ENCODE results near the gene AUTS2. TPM values are rescaled to one million over a fixed set of nuclear protein-coding genes. Genes with fewer than 3 reads are reported as not detected.
A peak's percentile ranks its signal among the peaks of the same experiment; 100 is the strongest.

The AUTS2 gene
- total and polyA plus RNA-seq, 4 donors: 4.9 to 24.4 (median 7.0) TPM

DNA sequence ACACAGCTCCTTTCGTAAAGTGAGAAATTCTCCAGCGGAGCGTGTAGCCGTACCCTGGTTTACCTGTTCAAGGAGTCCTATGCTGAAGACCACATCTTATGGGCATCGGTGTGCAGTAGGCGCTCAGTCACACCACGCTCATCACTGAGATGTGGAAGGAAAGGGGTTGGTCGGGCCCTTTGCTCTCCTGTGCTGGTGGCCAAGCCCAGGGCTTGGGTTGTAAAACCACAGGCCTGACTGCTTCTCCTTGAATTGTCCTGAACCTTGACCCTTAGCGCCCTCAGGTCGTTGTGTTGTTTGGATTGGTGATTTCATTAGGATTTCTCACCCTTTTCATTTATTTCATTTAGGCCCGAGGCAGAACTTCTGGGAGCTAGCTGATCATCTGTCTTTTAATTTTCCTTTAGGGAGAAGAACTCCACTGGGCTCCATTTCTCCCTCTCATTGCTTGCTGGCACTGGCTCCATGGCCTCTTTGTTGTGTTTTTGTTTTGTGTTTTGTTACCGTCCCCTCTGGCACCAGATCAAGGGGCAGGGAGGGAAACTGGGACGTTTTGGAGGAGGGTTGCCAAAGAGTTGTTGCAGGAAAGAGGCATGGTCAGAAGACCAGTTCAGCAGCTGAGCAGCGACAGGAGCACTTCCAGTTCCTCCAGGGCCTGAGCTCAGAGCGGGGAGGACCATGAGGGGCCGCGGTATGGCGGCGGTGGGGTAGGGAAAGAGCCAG lies 1022.2 kb downstream of the AUTS2 start:
- H3K4me3 ChIP-seq (ENCODE audit: low read depth in 1 of 3, low read length in 3 of 3): no peak overlapping the region

DNA sequence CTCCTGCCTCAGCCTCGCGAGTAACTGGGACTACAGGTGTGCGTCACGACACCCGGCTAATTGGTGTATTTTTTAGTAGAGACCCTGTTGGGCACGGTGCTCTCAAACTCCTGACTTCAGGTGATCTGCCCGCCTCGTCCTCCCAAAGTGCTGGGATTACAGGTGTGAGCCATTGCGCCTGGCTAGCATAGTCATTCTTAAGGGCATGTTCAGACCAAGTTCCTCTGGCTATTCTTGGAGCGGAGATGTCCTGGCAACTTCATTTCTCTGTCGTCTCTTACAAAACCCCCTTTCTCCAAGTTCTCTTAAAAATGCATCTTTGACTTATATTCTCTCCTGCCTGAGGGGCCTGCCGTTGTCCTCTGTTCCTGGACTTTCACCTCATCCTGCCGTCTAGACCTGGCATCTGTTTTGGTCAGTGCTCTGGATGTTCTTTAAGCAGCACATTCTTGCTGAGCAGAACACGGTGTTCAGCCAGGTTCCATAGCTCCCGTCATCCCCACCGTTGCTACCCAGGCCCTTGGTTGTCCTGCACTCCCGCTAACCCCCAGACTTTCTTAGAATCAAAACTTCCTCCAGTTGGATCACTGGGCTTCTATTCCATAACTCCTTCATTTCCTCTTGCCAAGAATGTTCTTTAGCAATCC lies 1023.8 kb downstream of the AUTS2 start:
- DNase-seq (ENCODE audit: low spot score): no peak
- WGBS: 79% methylated on average over 17 of the region's 17 CpGs
- Histone ChIP-seq H3K27ac (ENCODE audit: low read depth in 1 of 2, low read length in 2 of 2) (no peak overlapping the region), H3K36me3 (ENCODE audit: control insufficient read depth in 4 of 4, insufficient read depth in 3 of 4, low read depth in 1 of 4, low read length in 3 of 4) (peaks cover 0 to 9% (median 0%) of the 10 kb centered on the region in 4 donors), H3K9ac (ENCODE audit: low read depth in 1 of 2, low read length in 2 of 2) (no peak overlapping the region), H3K27me3 (ENCODE audit: control insufficient read depth in 4 of 4, insufficient read depth in 4 of 4, low read length in 3 of 4) (no peaks in the 10 kb centered on the region), H3K4me3 (ENCODE audit: low read depth in 1 of 3, low read length in 3 of 3) (no peak overlapping the region), H3K4me1 (ENCODE audit: control insufficient read depth in 4 of 4, insufficient read depth in 4 of 4, low read length in 3 of 4) (peaks cover 3 to 35% (median 14%) of the 10 kb centered on the region in 4 donors), H3K9me3 (ENCODE audit: control insufficient read depth in 4 of 4, low read length in 3 of 4) (no peaks in the 10 kb centered on the region)
- TF ChIP-seq ZBTB33 (IDR thresholded peaks at IDR 0.05) (no peak), YY1 (IDR thresholded peaks at IDR 0.05) (no peak), SP1 (IDR thresholded peaks at IDR 0.05) (no peak), REST (IDR thresholded peaks at IDR 0.05) (no peak), RAD21 (IDR thresholded peaks at IDR 0.05) (no peak), RXRA (IDR thresholded peaks at IDR 0.05) (no peak), CTCF (IDR thresholded peaks at IDR 0.05; ENCODE audit: low read depth, low read length, missing input control) (no peak), HNF4G (IDR thresholded peaks at IDR 0.05) (no peak), HNF4A (conservative IDR thresholded peaks at IDR 0.05) (no peak), TAF1 (conservative IDR thresholded peaks at IDR 0.05) (no peak)
- TF ChIP-seq, protein P1, sequence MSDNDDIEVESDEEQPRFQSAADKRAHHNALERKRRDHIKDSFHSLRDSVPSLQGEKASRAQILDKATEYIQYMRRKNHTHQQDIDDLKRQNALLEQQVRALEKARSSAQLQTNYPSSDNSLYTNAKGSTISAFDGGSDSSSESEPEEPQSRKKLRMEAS (IDR thresholded peaks at IDR 0.05): no peak

More for the DNA sequence above, 1022.2 kb downstream of the AUTS2 start:
- no peaks in the 10 kb centered on the region for H3K27me3 ChIP-seq (ENCODE audit: control insufficient read depth in 4 of 4, insufficient read depth in 4 of 4, low read length in 3 of 4)
- no peaks in the 10 kb centered on the region for H3K9me3 ChIP-seq (ENCODE audit: control insufficient read depth in 4 of 4, low read length in 3 of 4)
- no peak for DNase-seq (ENCODE audit: low spot score)
- peaks cover 3 to 35% (median 14%) of the 10 kb centered on the region in 4 donors for H3K4me1 ChIP-seq (ENCODE audit: control insufficient read depth in 4 of 4, insufficient read depth in 4 of 4, low read length in 3 of 4)
- H3K27ac ChIP-seq (ENCODE audit: low read depth in 1 of 2, low read length in 2 of 2): peak overlapping the region in 1 of 2 donors; percentile 12
- H3K9ac ChIP-seq (ENCODE audit: low read depth in 1 of 2, low read length in 2 of 2): no peak overlapping the region
- WGBS: 76% methylated on average over 19 of the region's 19 CpGs
- H3K36me3 ChIP-seq (ENCODE audit: control insufficient read depth in 4 of 4, insufficient read depth in 3 of 4, low read depth in 1 of 4, low read length in 3 of 4): peaks cover 0 to 9% (median 0%) of the 10 kb centered on the region in 4 donors
- no peak for TF ChIP-seq ATF3 (IDR thresholded peaks at IDR 0.05)
- no peak for TF ChIP-seq REST (IDR thresholded peaks at IDR 0.05)
- TF ChIP-seq NR2F2 (IDR thresholded peaks at IDR 0.05): no peak
- peak; percentile 7 to 9 for TF ChIP-seq HNF4A (conservative IDR thresholded peaks at IDR 0.05)
- no peak for TF ChIP-seq FOXA2 (IDR thresholded peaks at IDR 0.05)
- TF ChIP-seq YY1 (IDR thresholded peaks at IDR 0.05): no peak
